ENCODE measurements around the gene PHF8. TPM values are rescaled to one million over a fixed set of nuclear protein-coding genes. Genes with fewer than 3 reads are reported as not detected.

The PHF8 gene
- total RNA-seq, 1 donor from 2014 or later = 47.8 TPM

- Mint-ChIP-seq H3K36me3 (ENCODE audit: insufficient read depth) (peaks cover 3% of the 10 kb centered on the region), H3K27ac (no peak overlapping the region), H3K27me3 (no peaks in the 10 kb centered on the region), H3K4me3 (ENCODE audit: low read depth) (no peak overlapping the region), H3K9me3 (ENCODE audit: low read depth) (peaks cover 9% of the 10 kb centered on the region), H3K4me1 (ENCODE audit: low read depth) (no peaks in the 10 kb centered on the region)
- DNase-seq (ENCODE audit: low spot score, unreplicated experiment) = no peak
- TF ChIP-seq CTCF (IDR thresholded peaks at IDR 0.05; ENCODE audit: unreplicated experiment) = no peak
Measured at GRCh38 chrX:54087661-54088060, 43.4 kb upstream of the PHF8 start.

- peaks cover 3% of the 10 kb centered on the region for H3K36me3 Mint-ChIP-seq (ENCODE audit: insufficient read depth)
- H3K27ac Mint-ChIP-seq = no peak overlapping the region
- peaks cover 3% of the 10 kb centered on the region for H3K9me3 Mint-ChIP-seq (ENCODE audit: low read depth)
- no peak for TF ChIP-seq CTCF (IDR thresholded peaks at IDR 0.05; ENCODE audit: unreplicated experiment)
- H3K4me3 Mint-ChIP-seq (ENCODE audit: low read depth) = no peak overlapping the region
- no peaks in the 10 kb centered on the region for H3K4me1 Mint-ChIP-seq (ENCODE audit: low read depth)
- H3K27me3 Mint-ChIP-seq = no peaks in the 10 kb centered on the region
- no peak for DNase-seq (ENCODE audit: low spot score, unreplicated experiment)
Measured at GRCh38 chrX:54085666-54086065, 41.4 kb upstream of the PHF8 start.

GRCh38 chrX:54076903-54077302, 32.6 kb upstream of the PHF8 start:
- no peak overlapping the region for H3K4me3 Mint-ChIP-seq (ENCODE audit: low read depth)
- H3K9me3 Mint-ChIP-seq (ENCODE audit: low read depth) = no peaks in the 10 kb centered on the region
- H3K36me3 Mint-ChIP-seq (ENCODE audit: insufficient read depth) = peaks cover 6% of the 10 kb centered on the region
- no peak for TF ChIP-seq CTCF (IDR thresholded peaks at IDR 0.05; ENCODE audit: unreplicated experiment)
- no peaks in the 10 kb centered on the region for H3K27me3 Mint-ChIP-seq
- no peak for DNase-seq (ENCODE audit: low spot score, unreplicated experiment)
- H3K4me1 Mint-ChIP-seq (ENCODE audit: low read depth) = no peaks in the 10 kb centered on the region
- no peak overlapping the region for H3K27ac Mint-ChIP-seq

GRCh38 chrX:54074826-54075225, 30.6 kb upstream of the PHF8 start:
- DNase-seq (ENCODE audit: low spot score, unreplicated experiment) = no peak
- Mint-ChIP-seq H3K9me3 (ENCODE audit: low read depth) (no peaks in the 10 kb centered on the region), H3K27me3 (no peaks in the 10 kb centered on the region), H3K4me3 (ENCODE audit: low read depth) (no peak overlapping the region), H3K36me3 (ENCODE audit: insufficient read depth) (peaks cover 8% of the 10 kb centered on the region), H3K4me1 (ENCODE audit: low read depth) (no peaks in the 10 kb centered on the region), H3K27ac (no peak overlapping the region)
- no peak for TF ChIP-seq CTCF (IDR thresholded peaks at IDR 0.05; ENCODE audit: unreplicated experiment)

- H3K27me3 Mint-ChIP-seq = no peaks in the 10 kb centered on the region
- H3K9me3 Mint-ChIP-seq (ENCODE audit: low read depth) = peaks cover 9% of the 10 kb centered on the region
Measured at GRCh38 chrX:54067766-54068165, 23.5 kb upstream of the PHF8 start.

More at GRCh38 chrX:54067766-54068165, 23.5 kb upstream of the PHF8 start:
- Mint-ChIP-seq H3K4me3 (ENCODE audit: low read depth) (no peak overlapping the region), H3K4me1 (ENCODE audit: low read depth) (no peaks in the 10 kb centered on the region), H3K27ac (no peak overlapping the region), H3K36me3 (ENCODE audit: insufficient read depth) (peaks cover 5% of the 10 kb centered on the region)
- DNase-seq (ENCODE audit: low spot score, unreplicated experiment) = no peak
- TF ChIP-seq CTCF (IDR thresholded peaks at IDR 0.05; ENCODE audit: unreplicated experiment) = no peak

Data from progenitor cell of endocrine pancreas (in vitro differentiated cells).